HG02852 (cell line): Measurements from ENCODE around the gene NUDT2.
A peak's percentile ranks its signal among the peaks of the same experiment; 100 is the strongest.

ENCODE experiments used
- ATAC-seq: cut with Tn5 transposase; IDR thresholded peaks from one replicate; pipeline ENCODE4 v1.9.1; 2021; ENCODE audit warnings: mild to moderate bottlenecking, moderate library complexity; ENCODE audit not compliant: unreplicated experiment

NUDT2 gene

GRCh38 chr9:34370335-34370969 lies 41.1 kb downstream of the NUDT2 start:
- no peak for ATAC-seq

- ATAC-seq: no peak
These were observed 41.9 kb downstream of the NUDT2 start for GRCh38 chr9:34370970-34371880.

- ATAC-seq: no peak
These were observed 42.6 kb downstream of the NUDT2 start for GRCh38 chr9:34371886-34372466.

GRCh38 chr9:34372467-34373011 lies 43.2 kb downstream of the NUDT2 start:
- no peak for ATAC-seq

GRCh38 chr9:34373749-34374148 lies 44.4 kb downstream of the NUDT2 start:
- ATAC-seq: no peak

- no peak for ATAC-seq
These were observed 45.0 kb downstream of the NUDT2 start for GRCh38 chr9:34374339-34374738.

- ATAC-seq: no peak
These were observed 45.7 kb downstream of the NUDT2 start for GRCh38 chr9:34374905-34375552.

GRCh38 chr9:34375901-34376595 lies 46.7 kb downstream of the NUDT2 start:
- ATAC-seq: no peak

- peak; percentile 78 for ATAC-seq
These were observed 47.4 kb downstream of the NUDT2 start, which contains the start of gene MYORG for GRCh38 chr9:34376596-34377403. Gene MYORG (minus strand): TSS chr9:34376898. CDS start chr9:34372943, 3,955 bp downstream.

GRCh38 chr9:34377404-34377746 lies 48.0 kb downstream of the NUDT2 start:
- no peak for ATAC-seq

- no peak for ATAC-seq
These were observed 49.1 kb downstream of the NUDT2 start for GRCh38 chr9:34378376-34379060.

- peak; percentile 34 for ATAC-seq
These were observed 50.1 kb downstream of the NUDT2 start for GRCh38 chr9:34379334-34380033.

GRCh38 chr9:34380034-34380510 lies 50.7 kb downstream of the NUDT2 start:
- no peak for ATAC-seq

- no peak for ATAC-seq
These were observed 51.3 kb downstream of the NUDT2 start for GRCh38 chr9:34380511-34381315.

- ATAC-seq: no peak
These were observed 52.0 kb downstream of the NUDT2 start for GRCh38 chr9:34381323-34381722.

- ATAC-seq: no peak
These were observed 52.7 kb downstream of the NUDT2 start for GRCh38 chr9:34382054-34382453.

- ATAC-seq: no peak
These were observed 53.5 kb downstream of the NUDT2 start for GRCh38 chr9:34382879-34383278.
